ENCODE data around the gene SV2B.

GRCh38 chr15:91281947-91282346 lies 181.9 kb downstream of the SV2B start:
- TF ChIP-seq TAF1 (IDR thresholded peaks at IDR 0.05; ENCODE audit: low read depth, low read length) = no peak
- no peak for TF ChIP-seq POLR2A (IDR thresholded peaks at IDR 0.05; ENCODE audit: low read depth, low read length)
